Stomach (tissue), 9 donors: ENCODE measurements around the gene NPAS1. TPM values are rescaled to one million over a fixed set of nuclear protein-coding genes. Genes with fewer than 3 reads are reported as not detected.
A peak's percentile ranks its signal among the peaks of the same experiment; 100 is the strongest.

Source experiments
- DNase-seq, 2 donors: peaks; one replicate each; pipeline versions ENCODE4 v3.0.0 to v3.0.0-alpha.2; 2013 to 2019
- H3K27ac ChIP-seq, 5 donors: fragments of 200-600 bp in 4 of 5; sonication (generic) in 4 of 5; one replicate each; pipeline ENCODE4 v1.5.1; 2013 to 2019; ENCODE audit warnings: mild to moderate bottlenecking in 1 of 5, moderate library complexity in 1 of 5
- H3K27me3 ChIP-seq, 3 donors: fragments of 200-600 bp; sonication (generic); one replicate each; pipeline ENCODE4 v1.5.1; 2017 to 2019; ENCODE audit warnings: mixed run types in 1 of 3
- H3K36me3 ChIP-seq, 4 donors: fragments of 200-600 bp; sonication (generic); 1 replicate in 3 of 4; 2 replicates in 1 of 4; pipeline ENCODE4 v1.5.1; 2016 to 2019
- H3K4me1 ChIP-seq, 4 donors: fragments of 200-600 bp; sonication (generic); one replicate each; pipeline ENCODE4 v1.5.1; 2016 to 2019
- H3K4me3 ChIP-seq, 4 donors: fragments of 200-600 bp; sonication (generic) in 3 of 4; one replicate each; pipeline ENCODE4 v1.5.1; 2016 to 2019; ENCODE audit warnings: mild to moderate bottlenecking in 1 of 4
- H3K9me3 ChIP-seq, 4 donors: fragments of 200-600 bp; sonication (generic); one replicate each; pipeline ENCODE4 v1.5.1; 2016 to 2019
- EP300 ChIP-seq: sonication (generic); formaldehyde crosslinking; IDR thresholded peaks from one replicate; pipeline ENCODE4 v1.6.1; 2017; ENCODE audit warnings: antibody characterized with exemption
- POLR2A ChIP-seq, 4 donors: fragments of 450-650 bp; IDR thresholded peaks; one replicate each; pipeline ENCODE4 v1.6.1; 2016; ENCODE audit warnings: antibody characterized with exemption in 4 of 4, control low read depth in 2 of 4, mild to moderate bottlenecking in 1 of 4, moderate library complexity in 1 of 4
- POLR2AphosphoS5 ChIP-seq, 3 donors: sonication (generic); formaldehyde crosslinking; IDR thresholded peaks; one replicate each; pipeline ENCODE4 v1.6.1; 2016; ENCODE audit warnings: antibody characterized with exemption in 3 of 3
- WGBS, 5 donors: extraction: QIAGEN DNeasy Blood & Tissue Kit in 3 of 5; methylation state at CpG; one replicate each; pipeline versions ENCODE4 v1.1.5 to v1.1.7; 2013 to 2018; 5-methylcytosine and 5-hydroxymethylcytosine counted together
- intact Hi-C: fragments of 100-400 bp; cut with DNase I; formaldehyde crosslinking; loops from one replicate; pipeline ENCODE4 v1.15.1; 2023; ENCODE audit warnings: low total_unique reads
- polyA plus RNA-seq, 3 donors: library from polyadenylated mRNA; stranded (reverse); fragments of 200-250 nt; gene quantifications; one replicate each; pipeline ENCODE4 v1.2.3, GENCODE V29; 2013
- total RNA-seq, 5 donors: library from RNA; depleted of rRNA; stranded (reverse); fragments of >200 nt; gene quantifications; one replicate each; pipeline versions ENCODE4 v1.1.0 to v1.2.3, GENCODE V29; 2014 to 2016
- TF ChIP-seq, protein P1 (sequence below), 7 experiments: fragments of 450-650 bp in 4 of 7; fragments of 200-600 bp in 3 of 7; sonication (generic) in 3 of 7; IDR thresholded peaks; one replicate each; pipeline ENCODE4 v1.5.1; 2016 to 2019; ENCODE audit warnings: antibody characterized with exemption in 7 of 7, control low read depth in 2 of 7, mild to moderate bottlenecking in 1 of 7
- donor health status: healthy with polysubstance abuse.
- donor health status: Bipolar disorder and iron deficiency.
- donor health status: healthy.

The NPAS1 gene
- total and polyA plus RNA-seq, 8 donors, result 0.72 to 8.9 (median 1.1) TPM; not detected in 3

- Histone ChIP-seq H3K27ac (peak overlapping the region; percentile 14 to 59 (median 41)), H3K36me3 (peaks cover 74 to 100% (median 94%) of the 10 kb centered on the region in 4 donors)
- no peak for DNase-seq
These were observed 70.2 kb downstream of the NPAS1 start for GRCh38 chr19:47089767-47090350.

DNA sequence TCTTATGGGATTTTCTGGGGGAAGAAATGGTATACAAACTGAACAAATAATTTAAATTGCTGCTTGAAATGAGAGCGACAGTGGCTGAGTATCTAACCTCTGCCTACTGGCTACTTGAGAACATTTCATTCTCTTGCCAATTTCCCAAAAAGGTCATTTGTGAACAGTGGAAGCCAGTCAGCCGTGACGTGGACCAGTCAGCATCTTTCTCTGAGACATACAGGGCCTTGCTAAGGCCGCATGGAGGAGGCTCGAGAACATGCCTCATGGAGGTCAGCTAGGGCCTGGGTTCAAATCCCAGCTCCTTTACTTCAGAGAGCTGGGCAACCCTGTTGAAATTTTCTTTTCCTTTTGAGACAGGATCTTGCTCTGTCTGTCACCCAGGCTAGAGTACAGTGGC, 73.6 kb downstream of the NPAS1 start:
- intact Hi-C loops, result no loop called here
- TF ChIP-seq POLR2AphosphoS5 (IDR thresholded peaks at IDR 0.05) (no peak), POLR2A (IDR thresholded peaks at IDR 0.05) (no peak), EP300 (no peak)
- TF ChIP-seq, protein P1, sequence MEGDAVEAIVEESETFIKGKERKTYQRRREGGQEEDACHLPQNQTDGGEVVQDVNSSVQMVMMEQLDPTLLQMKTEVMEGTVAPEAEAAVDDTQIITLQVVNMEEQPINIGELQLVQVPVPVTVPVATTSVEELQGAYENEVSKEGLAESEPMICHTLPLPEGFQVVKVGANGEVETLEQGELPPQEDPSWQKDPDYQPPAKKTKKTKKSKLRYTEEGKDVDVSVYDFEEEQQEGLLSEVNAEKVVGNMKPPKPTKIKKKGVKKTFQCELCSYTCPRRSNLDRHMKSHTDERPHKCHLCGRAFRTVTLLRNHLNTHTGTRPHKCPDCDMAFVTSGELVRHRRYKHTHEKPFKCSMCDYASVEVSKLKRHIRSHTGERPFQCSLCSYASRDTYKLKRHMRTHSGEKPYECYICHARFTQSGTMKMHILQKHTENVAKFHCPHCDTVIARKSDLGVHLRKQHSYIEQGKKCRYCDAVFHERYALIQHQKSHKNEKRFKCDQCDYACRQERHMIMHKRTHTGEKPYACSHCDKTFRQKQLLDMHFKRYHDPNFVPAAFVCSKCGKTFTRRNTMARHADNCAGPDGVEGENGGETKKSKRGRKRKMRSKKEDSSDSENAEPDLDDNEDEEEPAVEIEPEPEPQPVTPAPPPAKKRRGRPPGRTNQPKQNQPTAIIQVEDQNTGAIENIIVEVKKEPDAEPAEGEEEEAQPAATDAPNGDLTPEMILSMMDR (IDR thresholded peaks at IDR 0.05), result no peak
- Histone ChIP-seq H3K27me3 (no peaks in the 10 kb centered on the region), H3K4me1 (peaks cover 45 to 52% (median 48%) of the 10 kb centered on the region in 4 donors), H3K4me3 (no peak overlapping the region), H3K27ac (peak overlapping the region in 4 of 5 donors; percentile 84 to 87 (median 86)), H3K9me3 (no peaks in the 10 kb centered on the region), H3K36me3 (peaks cover 45 to 66% (median 60%) of the 10 kb centered on the region in 4 donors)
- 65 to 86% (median 83%) methylated on average over 5 of the region's 5 CpGs for WGBS, 5 donors
- DNase-seq, result no peak

More at GRCh38 chr19:47089767-47090350, 70.2 kb downstream of the NPAS1 start:
- 89 to 94% (median 93%) methylated on average over 21 of the region's 21 CpGs for WGBS, 5 donors
- intact Hi-C loops, result no loop called here
- peaks cover 11 to 18% (median 15%) of the 10 kb centered on the region in 4 donors for H3K4me1 ChIP-seq
- H3K9me3 ChIP-seq, result no peaks in the 10 kb centered on the region
- H3K4me3 ChIP-seq, result no peak overlapping the region
- no peaks in the 10 kb centered on the region for H3K27me3 ChIP-seq
- TF ChIP-seq EP300, result no peak
- no peak for TF ChIP-seq POLR2A (IDR thresholded peaks at IDR 0.05)
- TF ChIP-seq, protein P1 (IDR thresholded peaks at IDR 0.05), result no peak
- TF ChIP-seq POLR2AphosphoS5 (IDR thresholded peaks at IDR 0.05), result no peak

GRCh38 chr19:47093841-47094240, 74.2 kb downstream of the NPAS1 start:
- peak overlapping the region; percentile 82 to 87 (median 85) for H3K27ac ChIP-seq
- peaks cover 51 to 58% (median 54%) of the 10 kb centered on the region in 4 donors for H3K4me1 ChIP-seq
- no peak for TF ChIP-seq POLR2AphosphoS5 (IDR thresholded peaks at IDR 0.05)
- TF ChIP-seq POLR2A (IDR thresholded peaks at IDR 0.05), result no peak
- no peak for TF ChIP-seq EP300
- TF ChIP-seq, protein P1 (IDR thresholded peaks at IDR 0.05), result no peak
- H3K9me3 ChIP-seq, result no peaks in the 10 kb centered on the region
- H3K4me3 ChIP-seq, result no peak overlapping the region
- H3K36me3 ChIP-seq, result peaks cover 40 to 60% (median 54%) of the 10 kb centered on the region in 4 donors
- no peak for DNase-seq
- intact Hi-C loops, result no loop called here
- H3K27me3 ChIP-seq, result no peaks in the 10 kb centered on the region
- 68 to 79% (median 73%) methylated on average over 10 of the region's 10 CpGs for WGBS, 5 donors

DNA sequence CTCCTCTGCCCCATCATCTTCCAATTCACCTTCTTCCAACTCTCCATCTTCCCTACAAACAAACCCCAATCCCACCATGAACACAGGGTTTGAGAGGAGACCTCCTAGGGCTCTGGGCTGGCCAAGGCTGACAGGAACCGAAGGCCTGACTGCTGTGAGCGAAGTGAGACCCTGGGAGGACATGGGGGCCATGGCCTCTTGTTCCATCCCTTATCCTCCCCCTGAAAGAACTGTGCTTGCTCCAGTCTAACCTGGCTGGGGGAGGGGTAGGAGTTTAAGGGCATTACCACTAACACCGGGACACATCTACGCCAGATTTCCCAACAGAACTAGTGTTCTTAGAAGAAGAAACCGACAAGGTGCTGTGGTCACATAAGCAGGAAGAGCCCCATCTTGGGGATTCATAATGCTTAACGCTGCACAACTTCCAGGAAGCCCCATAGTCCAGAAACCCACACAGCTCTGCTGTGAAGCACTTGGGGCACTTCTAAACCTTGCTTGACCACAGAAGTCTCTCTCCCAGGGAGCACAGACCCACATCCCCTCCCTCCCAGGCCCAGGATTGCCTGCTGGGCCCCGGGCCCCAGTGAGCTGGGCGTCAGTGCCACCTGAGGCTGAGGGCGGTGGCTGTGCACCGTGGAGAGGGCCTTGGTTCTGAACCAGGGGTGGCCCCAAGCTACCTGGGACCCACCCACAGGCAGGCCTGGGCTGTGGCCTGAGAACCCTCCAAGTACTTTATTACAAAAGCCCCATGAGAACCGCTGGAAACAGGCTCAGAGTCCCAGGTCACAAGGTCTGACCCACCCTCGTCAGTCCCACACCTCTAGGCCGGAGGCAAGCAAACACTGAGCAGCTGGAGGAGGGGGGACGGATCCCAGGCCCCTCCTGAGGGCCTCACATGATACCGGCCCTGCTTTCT, 75.2 kb downstream of the NPAS1 start:
- intact Hi-C loops, result no loop called here
- peaks cover 53 to 67% (median 63%) of the 10 kb centered on the region in 4 donors for H3K4me1 ChIP-seq
- no peaks in the 10 kb centered on the region for H3K9me3 ChIP-seq
- no peak overlapping the region for H3K4me3 ChIP-seq
- 45 to 65% (median 46%) methylated on average over 11 to 15 of the region's 15 CpGs for WGBS, 5 donors
- TF ChIP-seq EP300 (no peak), POLR2A (IDR thresholded peaks at IDR 0.05) (no peak), POLR2AphosphoS5 (IDR thresholded peaks at IDR 0.05) (no peak)
- TF ChIP-seq, protein P1 (IDR thresholded peaks at IDR 0.05), result no peak
- DNase-seq, result peak; percentile 48 to 84
- no peaks in the 10 kb centered on the region for H3K27me3 ChIP-seq
- peaks cover 32 to 50% (median 45%) of the 10 kb centered on the region in 4 donors for H3K36me3 ChIP-seq
- peak overlapping the region; percentile 82 to 87 (median 85) for H3K27ac ChIP-seq
